K562 (cell line): ENCODE results near the gene ITPR2. TPM values are rescaled to one million over a fixed set of nuclear protein-coding genes. Genes with fewer than 3 reads are reported as not detected.

Experiments used
- ATAC-seq: fragments of 200-7000 bp; cut with Tn5 transposase; 3 replicates; pipeline ENCODE4 v1.9.1; 2020; ENCODE audit warnings: moderate library complexity
- BruUV-seq: library from RNA; stranded (reverse); fragments of 400-500 nt; replicated peaks from 2 replicates; lab custom pipeline; 2021; lab: Mats Ljungman, UMichigan
- CTCF ChIA-PET: fragments of 300-600 bp; formaldehyde crosslinking; extraction: SDS; loops from one replicate; lab custom pipeline; 2021; ENCODE audit warnings: low intra/inter-chr PET ratio; lab: Yijun Ruan, JAX
- POLR2A ChIA-PET: fragments of 300-600, 350-650 bp; sonication (Branson Sonifier 250); formaldehyde crosslinking; extraction: SDS; loops from one replicate; lab custom pipeline; 2021; ENCODE audit warnings: antibody characterized with exemption, inconsistent platforms; lab: Yijun Ruan, JAX
- DNase-seq, 4 experiments: peaks; one replicate each; pipeline versions ENCODE4 v3.0.0 to v3.0.0-alpha.2; 2011 to 2018; ENCODE audit warnings: low spot score in 3 of 4, mixed read lengths in 3 of 4; ENCODE audit errors: extremely low read depth in 1 of 4
- FAIRE-seq: peaks from 2 replicates; lab custom pipeline; 2011; peaks lifted over from hg19 to GRCh38; lab: Jason Lieb, UNC
- H2AFZ ChIP-seq: 2 replicates; pipeline ENCODE4 v1.6.0; 2011; ENCODE audit warnings: low read depth, low read length, control low read depth, inconsistent platforms
- H3K27ac ChIP-seq: fragments of 200-600 bp; 3 replicates; pipeline ENCODE4 v1.8.0; 2011; ENCODE audit warnings: low read depth, mild to moderate bottlenecking, control low read depth, inconsistent platforms, low read length, moderate library complexity, mixed read lengths; ENCODE audit errors: extremely low read depth
- H3K27me3 ChIP-seq, 2 experiments: fragments of 300-600 bp in 1 of 2; 2 replicates in 1 of 2; 3 replicates in 1 of 2; pipeline versions ENCODE4 v1.6.0 to v1.8.0; 2011; ENCODE audit warnings: inconsistent platforms in 2 of 2, low read length in 2 of 2, mild to moderate bottlenecking in 1 of 2, mixed read lengths in 1 of 2, moderate library complexity in 1 of 2; ENCODE audit not compliant: control insufficient read depth in 2 of 2, insufficient read depth in 2 of 2
- H3K36me3 ChIP-seq: fragments of 300-600 bp; 3 replicates; pipeline ENCODE4 v1.8.0; 2011; ENCODE audit warnings: mild to moderate bottlenecking, low read length, inconsistent platforms; ENCODE audit not compliant: control insufficient read depth, insufficient read depth
- H3K4me1 ChIP-seq, 2 experiments: fragments of 200-600 bp in 1 of 2; replicated peaks in 1 of 2; 2 replicates in 1 of 2; 3 replicates in 1 of 2; pipeline versions ENCODE4 v1.5.1 to v1.8.0; 2011; ENCODE audit warnings: inconsistent platforms in 2 of 2, low read length in 2 of 2, mild to moderate bottlenecking in 1 of 2, mixed read lengths in 1 of 2, moderate library complexity in 1 of 2; ENCODE audit not compliant: control insufficient read depth in 2 of 2, insufficient read depth in 2 of 2
- H3K4me2 ChIP-seq: 2 replicates; pipeline ENCODE4 v1.6.1; 2011; ENCODE audit warnings: low read length, control low read depth, inconsistent platforms, mixed read lengths; ENCODE audit not compliant: insufficient read depth
- H3K4me3 ChIP-seq: fragments of 200-600 bp; sonication (generic), shearing (Covaris generic); 2 replicates; pipeline ENCODE4 v1.5.1; 2016; ENCODE audit warnings: control low read depth, inconsistent platforms
- H3K79me2 ChIP-seq: fragments of 200-600 bp; 3 replicates; pipeline ENCODE4 v1.8.0; 2011; ENCODE audit warnings: low read length, inconsistent platforms; ENCODE audit not compliant: control insufficient read depth, insufficient read depth
- H3K9ac ChIP-seq, 2 experiments: 2 replicates each; pipeline versions ENCODE4 v1.6.0 to v1.6.1; 2011; ENCODE audit warnings: low read depth in 2 of 2, low read length in 2 of 2, control low read depth in 1 of 2, inconsistent platforms in 1 of 2, mild to moderate bottlenecking in 1 of 2, mixed read lengths in 1 of 2; ENCODE audit not compliant: insufficient read depth in 1 of 2
- H3K9me1 ChIP-seq: one replicate; pipeline ENCODE4 v1.6.0; 2011; ENCODE audit warnings: inconsistent platforms, mild to moderate bottlenecking, low read length, moderate library complexity; ENCODE audit not compliant: control insufficient read depth, insufficient read depth
- H3K9me3 ChIP-seq: replicated peaks from 2 replicates; pipeline ENCODE4 v1.5.1; 2011; ENCODE audit warnings: low read depth, low read length, inconsistent platforms; ENCODE audit not compliant: control insufficient read depth, insufficient read depth
- H4K20me1 ChIP-seq: replicated peaks from 2 replicates; pipeline ENCODE4 v1.6.1; 2011; ENCODE audit warnings: low read length, inconsistent platforms, mixed read lengths; ENCODE audit not compliant: control insufficient read depth, insufficient read depth
- DPF2 ChIP-seq: fragments of 450-650 bp; IDR thresholded peaks from 2 replicates; pipeline ENCODE4 v1.6.1; 2016
- MLLT1 ChIP-seq, 2 experiments: fragments of 450-650 bp; IDR thresholded peaks; 2 replicates each; pipeline ENCODE4 v1.6.1; 2016
- TSC22D4 ChIP-seq: fragments of 450-650 bp; IDR thresholded peaks from 2 replicates; pipeline ENCODE4 v1.6.1; 2016; ENCODE audit warnings: missing genetic modification characterization, missing biosample characterization, control low read depth
- ZNF316 ChIP-seq: fragments of 450-650 bp; IDR thresholded peaks from 2 replicates; pipeline ENCODE4 v1.6.1; 2016
- ZNF764 ChIP-seq: fragments of 250-450 bp; sonication (Bioruptor Pico); IDR thresholded peaks from 2 replicates; pipeline ENCODE4 v1.4.0; 2020; ENCODE audit warnings: low read depth, mild to moderate bottlenecking, moderate library complexity
- WGBS: fragments of 100-300 bp; shearing (Covaris generic); methylation state at CpG from one replicate; pipeline ENCODE4 v1.1.6; 2016; ENCODE audit warnings: low coverage, mixed read lengths; ENCODE audit not compliant: insufficient coverage; ENCODE audit errors: missing lambda C conversion rate; 5-methylcytosine and 5-hydroxymethylcytosine counted together
- in situ Hi-C: fragments of 300-500 bp; cut with MboI; formaldehyde crosslinking; loops from 4 replicates; pipeline ENCODE4 v1.15.0; 2018; ENCODE audit warnings: inconsistent platforms, mixed read lengths
- intact Hi-C: fragments of 100-400 bp; cut with micrococcal nuclease; formaldehyde crosslinking; loops from 2 replicates; pipeline ENCODE4 v1.14.2; 2022
- polyA plus RNA-seq, 8 experiments: library from polyadenylated mRNA; depleted of rRNA in 4 of 8; stranded (reverse) in 5 of 8; unstranded in 3 of 8; fragments of >200 nt; fragmentation: Nextera tagmentation in 2 of 8; fragmentation: Illumina TruSeq in 1 of 8; extraction: Ambion mirVana in 2 of 8; extraction: Trizol in 1 of 8; gene quantifications; 2 replicates each; pipeline versions ENCODE4 v1.2.1 to v1.2.3, GENCODE V29; 2011 to 2014; ENCODE audit warnings: inconsistent platforms in 1 of 8, missing spikeins in 1 of 8
- total RNA-seq, 7 experiments: library from RNA; depleted of rRNA in 6 of 7; stranded (reverse); fragments of >200 nt in 6 of 7; fragmentation: Illumina TruSeq in 2 of 7; extraction: Trizol in 2 of 7; gene quantifications; 2 replicates each; pipeline versions ENCODE4 v1.2.1 to v1.2.3, GENCODE V29; 2011 to 2021; ENCODE audit warnings: low replicate concordance in 1 of 7

ITPR2 gene
- total and polyA plus RNA-seq, 9 of the 15 experiments (the other 6 are each of a cell fraction or from before 2014, with no cell fraction given) = 0.21 to 3.3 (median 0.95) TPM

GRCh38 chr12:26692407-26692806 is 140.6 kb downstream of the ITPR2 start:
- H3K4me1 ChIP-seq = peaks cover 10 to 58% of the 10 kb centered on the region in 2 experiments; a peak in 4 of 5 replicates
- intact Hi-C loops (no loop called here), in situ Hi-C loops (no loop called here)
- ATAC-seq (no peak), FAIRE-seq (no peak), DNase-seq (no peak)
- H4K20me1 ChIP-seq = no peaks in the 10 kb centered on the region
- peak overlapping the region; percentile 16; the same call in 1 of the 2 replicates for H2AFZ ChIP-seq
- no peak overlapping the region for H3K9ac ChIP-seq
- no peaks in the 10 kb centered on the region for H3K79me2 ChIP-seq
- no peak overlapping the region; the same call in 2 of the 3 replicates for H3K27ac ChIP-seq
- POLR2A ChIA-PET = no interaction called here
- CTCF ChIA-PET = no interaction called here
- no peaks in the 10 kb centered on the region for H3K36me3 ChIP-seq
- H3K27me3 ChIP-seq = no peaks in the 10 kb centered on the region
- H3K4me2 ChIP-seq = no peak overlapping the region
- H3K9me3 ChIP-seq = no peaks in the 10 kb centered on the region
- H3K4me3 ChIP-seq = no peak overlapping the region
- no TSS peak for BruUV-seq
- TF ChIP-seq DPF2 = no peak
- H3K9me1 ChIP-seq = no peaks in the 10 kb centered on the region
- WGBS = 88% methylated on average over 4 of the region's 4 CpGs

- CTCF ChIA-PET = no interaction called here
- 21% methylated on average over 15 of the region's 15 CpGs for WGBS
- H3K4me2 ChIP-seq = peak overlapping the region; percentile 60
- TF ChIP-seq TSC22D4 (tag) (no peak), MLLT1 (IDR thresholded peaks at IDR 0.05) (no peak), ZNF764 (CRISPR knock-in tag) (no peak), ZNF316 (peak; percentile 99)
Observed at GRCh38 chr12:26691234-26691970, 141.6 kb downstream of the ITPR2 start.

More at GRCh38 chr12:26691234-26691970, 141.6 kb downstream of the ITPR2 start:
- peak overlapping the region in 1 of 2 experiments; percentile 33; a peak in 2 of 4 replicates for H3K9ac ChIP-seq
- no TSS peak for BruUV-seq
- H4K20me1 ChIP-seq = no peaks in the 10 kb centered on the region
- H3K9me1 ChIP-seq = no peaks in the 10 kb centered on the region
- peaks cover 10 to 49% of the 10 kb centered on the region in 2 experiments; a peak in 4 of 5 replicates for H3K4me1 ChIP-seq
- POLR2A ChIA-PET = interaction anchor here (0.7 kb wide), 1 partner anchor 8 kb away, joined by 3 read pairs; no protein-coding TSS in a partner anchor
- no peak overlapping the region for H3K4me3 ChIP-seq
- DNase-seq = peak; percentile 43 to 79 (median 64)
- H3K27ac ChIP-seq = peak overlapping the region; percentile 45; the same call in 2 of the 3 replicates
- no peaks in the 10 kb centered on the region for H3K9me3 ChIP-seq
- FAIRE-seq = peak; percentile 94
- no peaks in the 10 kb centered on the region for H3K79me2 ChIP-seq
- peak overlapping the region; percentile 77 for H2AFZ ChIP-seq
- in situ Hi-C loops (no loop called here), intact Hi-C loops (no loop called here)
- peak; percentile 89 for ATAC-seq
- no peaks in the 10 kb centered on the region for H3K36me3 ChIP-seq
- no peaks in the 10 kb centered on the region for H3K27me3 ChIP-seq
